Tibial artery (tissue), 4 donors: Measurements from ENCODE around the gene NKX2-3.

Experiments used
- DNase-seq, 2 donors: peaks; one replicate each; pipeline ENCODE4 v3.0.0-alpha.2; 2019
- H3K27ac ChIP-seq, 2 donors: fragments of 200-600 bp; sonication (generic) in 1 of 2; 1 replicate in 1 of 2; 2 replicates in 1 of 2; pipeline ENCODE4 v1.5.1; 2018 to 2019; ENCODE audit warnings: mild to moderate bottlenecking in 1 of 2
- H3K27me3 ChIP-seq, 2 donors: fragments of 200-600 bp; sonication (generic) in 1 of 2; one replicate each; pipeline versions ENCODE4 v1.5.1 to v1.6.0; 2016 to 2019
- H3K36me3 ChIP-seq, 3 donors: fragments of 200-600 bp; sonication (generic) in 2 of 3; one replicate each; pipeline ENCODE4 v1.5.1; 2016 to 2019; ENCODE audit warnings: mild to moderate bottlenecking in 2 of 3
- H3K4me1 ChIP-seq, 4 donors: fragments of 200-600 bp; sonication (generic) in 2 of 4; 1 replicate in 3 of 4; 2 replicates in 1 of 4; pipeline ENCODE4 v1.5.1; 2016 to 2019
- H3K4me3 ChIP-seq, 2 donors: fragments of 200-600 bp; sonication (generic) in 1 of 2; 1 replicate in 1 of 2; 2 replicates in 1 of 2; pipeline ENCODE4 v1.5.1; 2018 to 2019; ENCODE audit warnings: mild to moderate bottlenecking in 2 of 2
- H3K9me3 ChIP-seq, 3 donors: fragments of 200-600 bp; sonication (generic) in 1 of 3; one replicate each; pipeline ENCODE4 v1.5.1; 2016 to 2019
- CTCF ChIP-seq, 2 experiments: fragments of 200-600 bp in 1 of 2; fragments of 450-650 bp in 1 of 2; IDR thresholded peaks; one replicate each; pipeline ENCODE4 v1.5.1; 2017 to 2019; ENCODE audit warnings: antibody characterized with exemption in 2 of 2, mild to moderate bottlenecking in 1 of 2, moderate library complexity in 1 of 2
- intact Hi-C: fragments of 100-400 bp; cut with DNase I; formaldehyde crosslinking; loops from one replicate; pipeline ENCODE4 v1.15.0; 2023; ENCODE audit warnings: low total_unique reads

The NKX2-3 gene

GRCh38 chr10:99551158-99551557 lies 18.4 kb downstream of the NKX2-3 start:
- DNase-seq, result no peak
- Histone ChIP-seq H3K27ac (no peak overlapping the region), H3K4me1 (no peaks in the 10 kb centered on the region), H3K9me3 (no peaks in the 10 kb centered on the region), H3K4me3 (no peak overlapping the region), H3K36me3 (no peaks in the 10 kb centered on the region), H3K27me3 (peaks cover 0 to 56% of the 10 kb centered on the region in 2 donors)
- TF ChIP-seq CTCF (IDR thresholded peaks at IDR 0.05), result no peak
- intact Hi-C loops, result no loop called here

- Histone ChIP-seq H3K4me1 (no peaks in the 10 kb centered on the region), H3K4me3 (no peak overlapping the region), H3K36me3 (no peaks in the 10 kb centered on the region), H3K9me3 (no peaks in the 10 kb centered on the region), H3K27ac (no peak overlapping the region), H3K27me3 (peaks cover 0 to 60% of the 10 kb centered on the region in 2 donors)
- no peak for DNase-seq
- no peak for TF ChIP-seq CTCF (IDR thresholded peaks at IDR 0.05)
- intact Hi-C loops, result no loop called here
These were observed 18.9 kb downstream of the NKX2-3 start for GRCh38 chr10:99551616-99552015.

GRCh38 chr10:99555371-99555770 lies 22.6 kb downstream of the NKX2-3 start:
- Histone ChIP-seq H3K9me3 (no peaks in the 10 kb centered on the region), H3K4me1 (no peaks in the 10 kb centered on the region), H3K36me3 (no peaks in the 10 kb centered on the region), H3K4me3 (no peak overlapping the region), H3K27me3 (peaks cover 0 to 47% of the 10 kb centered on the region in 2 donors), H3K27ac (no peak overlapping the region)
- no peak for DNase-seq
- intact Hi-C loops, result no loop called here
- no peak for TF ChIP-seq CTCF (IDR thresholded peaks at IDR 0.05)

- no peak for DNase-seq
- intact Hi-C loops, result no loop called here
- Histone ChIP-seq H3K27ac (no peak overlapping the region), H3K4me1 (no peaks in the 10 kb centered on the region), H3K36me3 (no peaks in the 10 kb centered on the region), H3K9me3 (no peaks in the 10 kb centered on the region), H3K27me3 (peaks cover 0 to 47% of the 10 kb centered on the region in 2 donors), H3K4me3 (no peak overlapping the region)
- TF ChIP-seq CTCF (IDR thresholded peaks at IDR 0.05), result no peak
These were observed 23.2 kb downstream of the NKX2-3 start for GRCh38 chr10:99555825-99556523.

GRCh38 chr10:99557044-99557443 lies 24.3 kb downstream of the NKX2-3 start:
- intact Hi-C loops, result no loop called here
- H3K4me3 ChIP-seq, result no peak overlapping the region
- DNase-seq, result no peak
- no peak for TF ChIP-seq CTCF (IDR thresholded peaks at IDR 0.05)
- H3K4me1 ChIP-seq, result no peaks in the 10 kb centered on the region
- no peaks in the 10 kb centered on the region for H3K36me3 ChIP-seq
- H3K27ac ChIP-seq, result no peak overlapping the region
- no peaks in the 10 kb centered on the region for H3K9me3 ChIP-seq
- H3K27me3 ChIP-seq, result peaks cover 0 to 47% of the 10 kb centered on the region in 2 donors
